CD8-positive, alpha-beta memory T cell (primary cell): ENCODE data around the gene ZFP42. TPM values are rescaled to one million over a fixed set of nuclear protein-coding genes. Genes with fewer than 3 reads are reported as not detected.

Experiments
- CTCF ChIA-PET: fragments of 350-600 bp; sonication (Branson Sonifier 250); formaldehyde crosslinking; loops from one replicate; lab custom pipeline; 2021; ENCODE audit warnings: antibody characterized with exemption; lab: Charles Lee
- POLR2A ChIA-PET: fragments of 350-600 bp; sonication (Branson Sonifier 250); formaldehyde crosslinking; loops from one replicate; lab custom pipeline; 2021; ENCODE audit warnings: antibody characterized with exemption; lab: Charles Lee
- DNase-seq, 5 donors: peaks; one replicate each; pipeline versions ENCODE4 v3.0.0 to v3.0.0-alpha.2; 2020 to 2022; ENCODE audit warnings: mixed read lengths in 1 of 5
- H3K27ac ChIP-seq: one replicate; pipeline ENCODE4 v1.7.0; 2013; ENCODE audit warnings: low read depth, mild to moderate bottlenecking, low read length, moderate library complexity
- H3K27me3 ChIP-seq: 2 replicates; pipeline ENCODE4 v1.7.0; 2013; ENCODE audit warnings: low read length, mild to moderate bottlenecking; ENCODE audit not compliant: insufficient read depth, poor library complexity, severe bottlenecking
- H3K36me3 ChIP-seq: 2 replicates; pipeline ENCODE4 v1.7.0; 2013; ENCODE audit warnings: mild to moderate bottlenecking, low read length, moderate library complexity; ENCODE audit not compliant: insufficient read depth
- H3K4me1 ChIP-seq: 2 replicates; pipeline ENCODE4 v1.7.0; 2013; ENCODE audit warnings: mild to moderate bottlenecking, low read length, moderate library complexity; ENCODE audit not compliant: insufficient read depth
- H3K4me3 ChIP-seq: 2 replicates; pipeline ENCODE4 v1.7.0; 2013; ENCODE audit warnings: mild to moderate bottlenecking, low read length
- H3K9me3 ChIP-seq: 2 replicates; pipeline ENCODE4 v1.7.0; 2013; ENCODE audit warnings: mild to moderate bottlenecking, low read length
- H3K27ac Mint-ChIP-seq, 8 donors: one replicate each; pipeline ENCODE4 v1.8.0; 2020 to 2021; ENCODE audit warnings: mixed read lengths in 8 of 8, mild to moderate bottlenecking in 6 of 8, inconsistent platforms in 3 of 8, moderate library complexity in 3 of 8
- H3K27me3 Mint-ChIP-seq, 2 donors: one replicate each; pipeline ENCODE4 v1.8.0; 2020 to 2021; ENCODE audit warnings: mixed read lengths in 2 of 2, mild to moderate bottlenecking in 1 of 2, moderate library complexity in 1 of 2
- H3K36me3 Mint-ChIP-seq, 3 donors: one replicate each; pipeline ENCODE4 v1.8.0; 2020 to 2021; ENCODE audit warnings: mixed read lengths in 3 of 3, inconsistent platforms in 1 of 3, mild to moderate bottlenecking in 1 of 3
- H3K4me1 Mint-ChIP-seq, 3 donors: one replicate each; pipeline ENCODE4 v1.8.0; 2020 to 2021; ENCODE audit warnings: mixed read lengths in 3 of 3, inconsistent platforms in 1 of 3, mild to moderate bottlenecking in 1 of 3
- H3K4me3 Mint-ChIP-seq, 7 donors: one replicate each; pipeline ENCODE4 v1.8.0; 2020 to 2021; ENCODE audit warnings: mixed read lengths in 7 of 7, mild to moderate bottlenecking in 6 of 7, moderate library complexity in 4 of 7, inconsistent platforms in 2 of 7
- H3K9me3 Mint-ChIP-seq, 5 donors: one replicate each; pipeline ENCODE4 v1.8.0; 2020 to 2022; ENCODE audit warnings: mixed read lengths in 5 of 5, mild to moderate bottlenecking in 3 of 5, moderate library complexity in 2 of 5, inconsistent platforms in 1 of 5
- polyA plus RNA-seq: library from polyadenylated mRNA; unstranded; fragments of 300-500 nt; fragmentation: Illumina TruSeq; gene quantifications from one replicate; pipeline ENCODE4 v1.2.3, GENCODE V29; 2021
- total RNA-seq, 2 experiments: library from RNA; stranded (reverse); gene quantifications; one replicate each; pipeline ENCODE4 v1.2.3, GENCODE V29; 2021

The ZFP42 gene
- total and polyA plus RNA-seq, 3 experiments from 2014 or later, result not detected

- no peaks in the 10 kb centered on the region for H3K27me3 Mint-ChIP-seq
- no peak overlapping the region for H3K27ac Mint-ChIP-seq
- Histone ChIP-seq H3K4me3 (no peak overlapping the region), H3K4me1 (no peaks in the 10 kb centered on the region), H3K9me3 (no peaks in the 10 kb centered on the region), H3K27ac (no peak overlapping the region), H3K36me3 (no peaks in the 10 kb centered on the region), H3K27me3 (no peaks in the 10 kb centered on the region)
- no peaks in the 10 kb centered on the region for H3K4me1 Mint-ChIP-seq
- no peaks in the 10 kb centered on the region for H3K36me3 Mint-ChIP-seq
- peaks cover 3 to 13% (median 9%) of the 10 kb centered on the region in 5 donors for H3K9me3 Mint-ChIP-seq
- DNase-seq, result no peak
- H3K4me3 Mint-ChIP-seq, result no peak overlapping the region
- ChIA-PET POLR2A (no interaction called here), CTCF (no interaction called here)
Measured at GRCh38 chr4:188008377-188008776, 12.8 kb downstream of the ZFP42 start.

- H3K27me3 Mint-ChIP-seq, result no peaks in the 10 kb centered on the region
- Histone ChIP-seq H3K4me3 (no peak overlapping the region), H3K27ac (no peak overlapping the region), H3K9me3 (no peaks in the 10 kb centered on the region), H3K27me3 (no peaks in the 10 kb centered on the region), H3K4me1 (no peaks in the 10 kb centered on the region), H3K36me3 (no peaks in the 10 kb centered on the region)
- H3K9me3 Mint-ChIP-seq, result peaks cover 4 to 8% (median 5%) of the 10 kb centered on the region in 5 donors
- H3K36me3 Mint-ChIP-seq, result no peaks in the 10 kb centered on the region
- no peak overlapping the region for H3K4me3 Mint-ChIP-seq
- POLR2A ChIA-PET, result no interaction called here
- CTCF ChIA-PET, result no interaction called here
- no peaks in the 10 kb centered on the region for H3K4me1 Mint-ChIP-seq
- DNase-seq, result no peak
- no peak overlapping the region for H3K27ac Mint-ChIP-seq
Measured at GRCh38 chr4:188012426-188012945, 16.9 kb downstream of the ZFP42 start.

GRCh38 chr4:188015025-188015940 lies 19.7 kb downstream of the ZFP42 start:
- H3K4me3 ChIP-seq, result no peak overlapping the region
- H3K27ac ChIP-seq, result no peak overlapping the region
- no peaks in the 10 kb centered on the region for H3K27me3 ChIP-seq
- no peaks in the 10 kb centered on the region for H3K4me1 Mint-ChIP-seq
- ChIA-PET CTCF (interaction anchor here (0.9 kb wide), 1 partner anchor 9 kb away, joined by 3 read pairs; no protein-coding TSS in a partner anchor), POLR2A (no interaction called here)
- no peaks in the 10 kb centered on the region for H3K36me3 Mint-ChIP-seq
- no peaks in the 10 kb centered on the region for H3K27me3 Mint-ChIP-seq
- DNase-seq, result no peak
- no peaks in the 10 kb centered on the region for H3K4me1 ChIP-seq
- no peaks in the 10 kb centered on the region for H3K36me3 ChIP-seq
- H3K4me3 Mint-ChIP-seq, result no peak overlapping the region
- no peak overlapping the region for H3K27ac Mint-ChIP-seq
- peaks cover 0 to 11% (median 7%) of the 10 kb centered on the region in 5 donors for H3K9me3 Mint-ChIP-seq
- H3K9me3 ChIP-seq, result no peaks in the 10 kb centered on the region

- H3K9me3 Mint-ChIP-seq, result peaks cover 0 to 7% (median 6%) of the 10 kb centered on the region in 5 donors
- no peak overlapping the region for H3K4me3 Mint-ChIP-seq
Measured at GRCh38 chr4:188016754-188017153, 21.2 kb downstream of the ZFP42 start.

GRCh38 chr4:188018262-188018661 lies 22.7 kb downstream of the ZFP42 start:
- POLR2A ChIA-PET, result no interaction called here
- H3K36me3 Mint-ChIP-seq, result no peaks in the 10 kb centered on the region

More at GRCh38 chr4:188016754-188017153, 21.2 kb downstream of the ZFP42 start:
- no peak for DNase-seq
- Mint-ChIP-seq H3K27ac (no peak overlapping the region), H3K4me1 (no peaks in the 10 kb centered on the region), H3K27me3 (no peaks in the 10 kb centered on the region), H3K36me3 (no peaks in the 10 kb centered on the region)
- POLR2A ChIA-PET, result no interaction called here
- no peak overlapping the region for H3K4me3 ChIP-seq
- no peaks in the 10 kb centered on the region for H3K27me3 ChIP-seq
- no peaks in the 10 kb centered on the region for H3K9me3 ChIP-seq
- no peak overlapping the region for H3K27ac ChIP-seq
- H3K36me3 ChIP-seq, result no peaks in the 10 kb centered on the region
- no peaks in the 10 kb centered on the region for H3K4me1 ChIP-seq
- CTCF ChIA-PET, result no interaction called here

GRCh38 chr4:188021548-188022249 lies 26.1 kb downstream of the ZFP42 start:
- no peaks in the 10 kb centered on the region for H3K4me1 ChIP-seq
- POLR2A ChIA-PET, result no interaction called here
- H3K36me3 Mint-ChIP-seq, result no peaks in the 10 kb centered on the region
- H3K27ac ChIP-seq, result no peak overlapping the region
- no peaks in the 10 kb centered on the region for H3K27me3 Mint-ChIP-seq
- H3K36me3 ChIP-seq, result no peaks in the 10 kb centered on the region
- DNase-seq, result no peak
- peaks cover 2 to 11% (median 6%) of the 10 kb centered on the region in 5 donors for H3K9me3 Mint-ChIP-seq
- no peaks in the 10 kb centered on the region for H3K27me3 ChIP-seq
- no peaks in the 10 kb centered on the region for H3K9me3 ChIP-seq
- CTCF ChIA-PET, result no interaction called here
- no peak overlapping the region for H3K4me3 Mint-ChIP-seq
- no peak overlapping the region for H3K4me3 ChIP-seq
- no peak overlapping the region for H3K27ac Mint-ChIP-seq
- H3K4me1 Mint-ChIP-seq, result no peaks in the 10 kb centered on the region

More at GRCh38 chr4:188018262-188018661, 22.7 kb downstream of the ZFP42 start:
- H3K4me1 ChIP-seq, result no peaks in the 10 kb centered on the region
- H3K9me3 ChIP-seq, result no peaks in the 10 kb centered on the region
- Mint-ChIP-seq H3K4me3 (no peak overlapping the region), H3K27me3 (no peaks in the 10 kb centered on the region), H3K27ac (no peak overlapping the region), H3K9me3 (peaks cover 4 to 11% (median 6%) of the 10 kb centered on the region in 5 donors), H3K4me1 (no peaks in the 10 kb centered on the region)
- no peak overlapping the region for H3K4me3 ChIP-seq
- H3K27me3 ChIP-seq, result no peaks in the 10 kb centered on the region
- CTCF ChIA-PET, result no interaction called here
- DNase-seq, result no peak
- H3K36me3 ChIP-seq, result no peaks in the 10 kb centered on the region
- H3K27ac ChIP-seq, result no peak overlapping the region

- H3K4me1 ChIP-seq, result no peaks in the 10 kb centered on the region
- no peaks in the 10 kb centered on the region for H3K9me3 ChIP-seq
- Mint-ChIP-seq H3K27me3 (no peaks in the 10 kb centered on the region), H3K27ac (no peak overlapping the region), H3K4me3 (no peak overlapping the region), H3K9me3 (peaks cover 2 to 11% (median 7%) of the 10 kb centered on the region in 5 donors), H3K36me3 (peaks cover 0 to 4% (median 0%) of the 10 kb centered on the region in 3 donors), H3K4me1 (no peaks in the 10 kb centered on the region)
- ChIA-PET CTCF (no interaction called here), POLR2A (no interaction called here)
- H3K27me3 ChIP-seq, result no peaks in the 10 kb centered on the region
- H3K36me3 ChIP-seq, result no peaks in the 10 kb centered on the region
- no peak overlapping the region for H3K4me3 ChIP-seq
- H3K27ac ChIP-seq, result no peak overlapping the region
- no peak for DNase-seq
Measured at GRCh38 chr4:188023682-188024081, 28.1 kb downstream of the ZFP42 start.

- Mint-ChIP-seq H3K36me3 (peaks cover 0 to 4% (median 0%) of the 10 kb centered on the region in 3 donors), H3K4me3 (no peak overlapping the region), H3K4me1 (no peaks in the 10 kb centered on the region), H3K27ac (no peak overlapping the region), H3K9me3 (peaks cover 5 to 13% (median 9%) of the 10 kb centered on the region in 5 donors), H3K27me3 (no peaks in the 10 kb centered on the region)
- ChIA-PET POLR2A (no interaction called here), CTCF (no interaction called here)
- Histone ChIP-seq H3K27me3 (no peaks in the 10 kb centered on the region), H3K4me1 (no peaks in the 10 kb centered on the region), H3K9me3 (no peaks in the 10 kb centered on the region), H3K4me3 (no peak overlapping the region), H3K36me3 (no peaks in the 10 kb centered on the region), H3K27ac (no peak overlapping the region)
- no peak for DNase-seq
Measured at GRCh38 chr4:188025476-188025875, 29.9 kb downstream of the ZFP42 start.
